Measurements from ENCODE around the gene SMARCC2.

GRCh38 chr12:56202366-56202765, 13.1 kb upstream of the SMARCC2 start:
- TF ChIP-seq CTCF (IDR thresholded peaks at IDR 0.05), result no peak
- no peak for TF ChIP-seq POLR2A (IDR thresholded peaks at IDR 0.05)

Measured in stomach (tissue), 4 donors.